ENCODE data around the gene SEMA3B. TPM values are rescaled to one million over a fixed set of nuclear protein-coding genes. Genes with fewer than 3 reads are reported as not detected.

Gene SEMA3B
- total RNA-seq, 1 donor from 2014 or later = 179 TPM

- Mint-ChIP-seq H3K36me3 (no peaks in the 10 kb centered on the region), H3K27me3 (ENCODE audit: low read depth) (no peaks in the 10 kb centered on the region), H3K4me3 (peak overlapping the region; percentile 95), H3K4me1 (peaks cover 26% of the 10 kb centered on the region), H3K27ac (peak overlapping the region; percentile 98), H3K9me3 (no peaks in the 10 kb centered on the region)
- no peak for DNase-seq (ENCODE audit: low spot score in 2 of 2, unreplicated experiment in 2 of 2)
- no peak for TF ChIP-seq CTCF (IDR thresholded peaks at IDR 0.05; ENCODE audit: unreplicated experiment)
Measured at GRCh38 chr3:50299638-50299928, 30.6 kb downstream of the SEMA3B start.

- DNase-seq (ENCODE audit: low spot score in 2 of 2, unreplicated experiment in 2 of 2) = no peak
- TF ChIP-seq CTCF (IDR thresholded peaks at IDR 0.05; ENCODE audit: unreplicated experiment) = no peak
- H3K9me3 Mint-ChIP-seq = no peaks in the 10 kb centered on the region
- H3K27ac Mint-ChIP-seq = peak overlapping the region; percentile 98
- H3K36me3 Mint-ChIP-seq = no peaks in the 10 kb centered on the region
- peaks cover 26% of the 10 kb centered on the region for H3K4me1 Mint-ChIP-seq
- H3K4me3 Mint-ChIP-seq = peak overlapping the region; percentile 95
- no peaks in the 10 kb centered on the region for H3K27me3 Mint-ChIP-seq (ENCODE audit: low read depth)
Measured at GRCh38 chr3:50299929-50300680, 31.2 kb downstream of the SEMA3B start.

GRCh38 chr3:50300681-50301254 is 31.8 kb downstream of the SEMA3B start:
- Mint-ChIP-seq H3K27ac (peak overlapping the region; percentile 98), H3K27me3 (ENCODE audit: low read depth) (no peaks in the 10 kb centered on the region), H3K9me3 (no peaks in the 10 kb centered on the region), H3K4me1 (peaks cover 26% of the 10 kb centered on the region), H3K36me3 (no peaks in the 10 kb centered on the region), H3K4me3 (peak overlapping the region; percentile 95)
- TF ChIP-seq CTCF (IDR thresholded peaks at IDR 0.05; ENCODE audit: unreplicated experiment) = no peak
- DNase-seq (ENCODE audit: low spot score in 2 of 2, unreplicated experiment in 2 of 2) = no peak

GRCh38 chr3:50302095-50303012 is 33.4 kb downstream of the SEMA3B start:
- peak overlapping the region; percentile 50 for H3K27ac Mint-ChIP-seq

More at GRCh38 chr3:50302095-50303012, 33.4 kb downstream of the SEMA3B start:
- Mint-ChIP-seq H3K27me3 (ENCODE audit: low read depth) (no peaks in the 10 kb centered on the region), H3K4me1 (peaks cover 26% of the 10 kb centered on the region), H3K9me3 (no peaks in the 10 kb centered on the region), H3K4me3 (no peak overlapping the region), H3K36me3 (no peaks in the 10 kb centered on the region)
- no peak for DNase-seq (ENCODE audit: low spot score in 2 of 2, unreplicated experiment in 2 of 2)
- no peak for TF ChIP-seq CTCF (IDR thresholded peaks at IDR 0.05; ENCODE audit: unreplicated experiment)

Measured in mesothelial cell of epicardium (in vitro differentiated cells).